ENCODE data around the gene AKAP5. TPM values are rescaled to one million over a fixed set of nuclear protein-coding genes. Genes with fewer than 3 reads are reported as not detected.
A peak's percentile ranks its signal among the peaks of the same experiment; 100 is the strongest.

AKAP5 gene, protein sequence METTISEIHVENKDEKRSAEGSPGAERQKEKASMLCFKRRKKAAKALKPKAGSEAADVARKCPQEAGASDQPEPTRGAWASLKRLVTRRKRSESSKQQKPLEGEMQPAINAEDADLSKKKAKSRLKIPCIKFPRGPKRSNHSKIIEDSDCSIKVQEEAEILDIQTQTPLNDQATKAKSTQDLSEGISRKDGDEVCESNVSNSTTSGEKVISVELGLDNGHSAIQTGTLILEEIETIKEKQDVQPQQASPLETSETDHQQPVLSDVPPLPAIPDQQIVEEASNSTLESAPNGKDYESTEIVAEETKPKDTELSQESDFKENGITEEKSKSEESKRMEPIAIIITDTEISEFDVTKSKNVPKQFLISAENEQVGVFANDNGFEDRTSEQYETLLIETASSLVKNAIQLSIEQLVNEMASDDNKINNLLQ
- total RNA-seq (2014; rRNA removed; shearing (Covaris generic)) (3.2 and 3.4 TPM in 2 replicates), polyA plus RNA-seq (2016; fragmentation: Nextera tagmentation; extraction: Ambion mirVana) (1.0 and 1.2 TPM in 2 replicates)
- long read RNA-seq, full-length matches to known transcripts: 1 of 1 reads
- long read RNA-seq, partial matches to known transcripts: 0 of 1 reads
- long read RNA-seq, other reads (novel, unspliced or antisense): 0 of 1 reads

DNA sequence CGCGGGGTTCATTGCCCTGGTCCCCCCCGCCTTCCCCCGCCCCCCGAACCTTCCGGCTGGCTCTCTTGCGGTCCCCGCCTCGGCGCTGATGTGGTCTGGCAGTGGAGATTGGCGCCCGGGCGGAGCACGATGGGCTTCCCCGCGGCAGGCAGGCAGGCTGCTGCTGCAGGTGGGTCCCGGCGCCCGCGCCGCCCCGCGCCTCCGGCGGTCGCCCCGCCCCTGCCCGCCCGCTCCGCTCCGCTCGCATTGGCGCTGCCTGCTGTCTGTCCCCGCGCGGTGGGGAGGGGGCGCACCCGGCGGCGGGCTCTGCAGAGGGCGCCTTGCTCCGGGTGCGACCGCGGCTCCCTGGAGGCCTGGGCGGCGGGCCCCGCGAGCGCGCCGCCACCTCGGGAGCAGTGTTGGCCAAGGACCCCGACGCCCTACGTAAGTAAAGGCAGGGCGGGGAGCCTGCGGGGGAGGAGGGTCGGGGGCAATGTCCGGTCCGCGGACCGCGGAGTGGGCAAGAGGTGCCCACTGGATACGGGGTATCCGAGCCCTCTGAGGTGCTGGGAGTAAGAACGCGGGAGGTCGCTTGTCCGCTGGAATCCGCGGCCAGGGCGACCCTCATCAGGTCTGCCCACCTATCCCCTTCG, at the start of gene AKAP5:
Gene AKAP5, plus strand, starts transcription at position 309 of the 632 bp plus-strand sequence. CDS start 2,896 bp downstream, outside the sequence.
- ATAC-seq (peak; percentile 95), DNase-seq (ENCODE audit: low spot score) (peak; percentile 91)
- H3K9me2 ChIP-seq (ENCODE audit: insufficient read depth): no peaks in the 10 kb centered on the region
- no peaks in the 10 kb centered on the region for H3K36me3 ChIP-seq (ENCODE audit: insufficient read depth)
- peaks cover 9% of the 10 kb centered on the region for H3K36me3 Mint-ChIP-seq (ENCODE audit: low read depth)
- H3K4me3 ChIP-seq: peak within 1 kb of the TSS; percentile 90
- peak within 1 kb of the TSS; percentile 75 for H3K4me3 Mint-ChIP-seq
- H3K4me1 Mint-ChIP-seq: peaks cover 11% of the 10 kb centered on the region; the same call in 2 of the 3 replicates
- H3K27ac ChIP-seq (ENCODE audit: low read depth): peak within 1 kb of the TSS; percentile 55
- peak within 1 kb of the TSS; percentile 93 for H2AFZ ChIP-seq
- H3K27me3 Mint-ChIP-seq (ENCODE audit: insufficient read depth, low read depth, poor library complexity): peaks cover 5% of the 10 kb centered on the region
- TF ChIP-seq, protein P1, sequence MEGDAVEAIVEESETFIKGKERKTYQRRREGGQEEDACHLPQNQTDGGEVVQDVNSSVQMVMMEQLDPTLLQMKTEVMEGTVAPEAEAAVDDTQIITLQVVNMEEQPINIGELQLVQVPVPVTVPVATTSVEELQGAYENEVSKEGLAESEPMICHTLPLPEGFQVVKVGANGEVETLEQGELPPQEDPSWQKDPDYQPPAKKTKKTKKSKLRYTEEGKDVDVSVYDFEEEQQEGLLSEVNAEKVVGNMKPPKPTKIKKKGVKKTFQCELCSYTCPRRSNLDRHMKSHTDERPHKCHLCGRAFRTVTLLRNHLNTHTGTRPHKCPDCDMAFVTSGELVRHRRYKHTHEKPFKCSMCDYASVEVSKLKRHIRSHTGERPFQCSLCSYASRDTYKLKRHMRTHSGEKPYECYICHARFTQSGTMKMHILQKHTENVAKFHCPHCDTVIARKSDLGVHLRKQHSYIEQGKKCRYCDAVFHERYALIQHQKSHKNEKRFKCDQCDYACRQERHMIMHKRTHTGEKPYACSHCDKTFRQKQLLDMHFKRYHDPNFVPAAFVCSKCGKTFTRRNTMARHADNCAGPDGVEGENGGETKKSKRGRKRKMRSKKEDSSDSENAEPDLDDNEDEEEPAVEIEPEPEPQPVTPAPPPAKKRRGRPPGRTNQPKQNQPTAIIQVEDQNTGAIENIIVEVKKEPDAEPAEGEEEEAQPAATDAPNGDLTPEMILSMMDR (conservative IDR thresholded peaks at IDR 0.05; ENCODE audit: low read depth in 2 of 2): peak in 1 of 2 experiments; percentile 28; a peak in 1 of 4 replicates
- no peak for TF ChIP-seq EZH2phosphoT487 (IDR thresholded peaks at IDR 0.05; ENCODE audit: unreplicated experiment)
- peak; percentile 39; the same call in 1 of the 2 replicates for TF ChIP-seq CREB1 (CRISPR knock-in tag; IDR thresholded peaks at IDR 0.05; ENCODE audit: low read depth)
- peaks cover 11% of the 10 kb centered on the region; the same call in 1 of the 2 replicates for H3K27me3 ChIP-seq (ENCODE audit: insufficient read depth)
- H3K9me3 Mint-ChIP-seq: no peaks in the 10 kb centered on the region
- H3K79me2 ChIP-seq (replicated peaks; ENCODE audit: insufficient read depth): no peaks in the 10 kb centered on the region
- H4K20me1 ChIP-seq (replicated peaks; ENCODE audit: insufficient read depth): no peaks in the 10 kb centered on the region
- H3K27ac Mint-ChIP-seq: no peak within 1 kb of the TSS
- H3F3A ChIP-seq (replicated peaks; ENCODE audit: low read depth): peaks cover 21% of the 10 kb centered on the region; the same call in 1 of the 2 replicates
- H3K4me2 ChIP-seq: peak within 1 kb of the TSS; percentile 92
- H3K4me1 ChIP-seq (ENCODE audit: insufficient read depth): 0 out of 2 replicates have a peak, but pooled peaks cover 4% of the 10 kb centered on the region

DNA sequence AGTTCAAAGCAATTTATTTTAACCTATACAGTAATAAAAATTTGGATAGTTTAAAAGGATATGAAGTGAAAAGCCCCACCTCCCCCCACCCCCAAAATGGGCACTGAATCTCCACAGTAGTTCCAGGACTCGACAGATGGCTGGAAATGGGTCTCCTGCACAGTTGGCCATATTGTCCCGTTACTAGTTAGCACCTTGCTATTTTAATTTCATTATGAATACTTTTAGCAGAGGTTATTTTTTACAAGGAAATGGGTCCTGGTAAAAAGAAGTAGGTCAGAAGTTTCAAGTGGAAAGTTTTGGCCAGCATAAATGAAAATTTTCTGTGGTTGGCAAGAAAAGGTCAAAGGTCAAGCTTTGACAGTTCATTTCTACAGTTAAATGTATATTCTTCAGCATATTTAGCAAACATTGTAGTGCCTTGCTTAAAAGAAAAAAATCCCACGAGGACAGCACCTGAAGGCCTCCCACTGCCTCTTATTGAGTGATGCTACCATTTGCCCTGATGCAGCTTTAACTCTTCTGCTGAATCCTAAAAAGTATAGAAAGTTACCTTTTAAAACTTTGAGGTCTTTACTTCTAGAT, 48.9 kb upstream of the AKAP5 start:
- Histone ChIP-seq H2AFZ (no peak overlapping the region), H3K4me3 (no peak overlapping the region), H3K36me3 (ENCODE audit: insufficient read depth) (peaks cover 66% of the 10 kb centered on the region), H3K27ac (ENCODE audit: low read depth) (no peak overlapping the region), H3K27me3 (ENCODE audit: insufficient read depth) (no peaks in the 10 kb centered on the region), H3K4me2 (no peak overlapping the region), H3K79me2 (replicated peaks; ENCODE audit: insufficient read depth) (peaks cover 7% of the 10 kb centered on the region), H4K20me1 (replicated peaks; ENCODE audit: insufficient read depth) (peaks cover 21% of the 10 kb centered on the region), H3K4me1 (ENCODE audit: insufficient read depth) (no peaks in the 10 kb centered on the region), H3F3A (replicated peaks; ENCODE audit: low read depth) (peaks cover 19% of the 10 kb centered on the region), H3K9me2 (ENCODE audit: insufficient read depth) (no peaks in the 10 kb centered on the region)
- DNase-seq (ENCODE audit: low spot score) (no peak), ATAC-seq (no peak)
- Mint-ChIP-seq H3K36me3 (ENCODE audit: low read depth) (peaks cover 97% of the 10 kb centered on the region), H3K4me3 (no peak overlapping the region), H3K4me1 (no peaks in the 10 kb centered on the region), H3K27ac (no peak overlapping the region), H3K9me3 (no peaks in the 10 kb centered on the region), H3K27me3 (ENCODE audit: insufficient read depth, low read depth, poor library complexity) (peaks cover 2% of the 10 kb centered on the region)
- TF ChIP-seq, protein P2, sequence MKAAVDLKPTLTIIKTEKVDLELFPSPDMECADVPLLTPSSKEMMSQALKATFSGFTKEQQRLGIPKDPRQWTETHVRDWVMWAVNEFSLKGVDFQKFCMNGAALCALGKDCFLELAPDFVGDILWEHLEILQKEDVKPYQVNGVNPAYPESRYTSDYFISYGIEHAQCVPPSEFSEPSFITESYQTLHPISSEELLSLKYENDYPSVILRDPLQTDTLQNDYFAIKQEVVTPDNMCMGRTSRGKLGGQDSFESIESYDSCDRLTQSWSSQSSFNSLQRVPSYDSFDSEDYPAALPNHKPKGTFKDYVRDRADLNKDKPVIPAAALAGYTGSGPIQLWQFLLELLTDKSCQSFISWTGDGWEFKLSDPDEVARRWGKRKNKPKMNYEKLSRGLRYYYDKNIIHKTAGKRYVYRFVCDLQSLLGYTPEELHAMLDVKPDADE (IDR thresholded peaks at IDR 0.05): no peak
- TF ChIP-seq, protein P1 (conservative IDR thresholded peaks at IDR 0.05; ENCODE audit: low read depth in 2 of 2): no peak
- TF ChIP-seq, protein P3, sequence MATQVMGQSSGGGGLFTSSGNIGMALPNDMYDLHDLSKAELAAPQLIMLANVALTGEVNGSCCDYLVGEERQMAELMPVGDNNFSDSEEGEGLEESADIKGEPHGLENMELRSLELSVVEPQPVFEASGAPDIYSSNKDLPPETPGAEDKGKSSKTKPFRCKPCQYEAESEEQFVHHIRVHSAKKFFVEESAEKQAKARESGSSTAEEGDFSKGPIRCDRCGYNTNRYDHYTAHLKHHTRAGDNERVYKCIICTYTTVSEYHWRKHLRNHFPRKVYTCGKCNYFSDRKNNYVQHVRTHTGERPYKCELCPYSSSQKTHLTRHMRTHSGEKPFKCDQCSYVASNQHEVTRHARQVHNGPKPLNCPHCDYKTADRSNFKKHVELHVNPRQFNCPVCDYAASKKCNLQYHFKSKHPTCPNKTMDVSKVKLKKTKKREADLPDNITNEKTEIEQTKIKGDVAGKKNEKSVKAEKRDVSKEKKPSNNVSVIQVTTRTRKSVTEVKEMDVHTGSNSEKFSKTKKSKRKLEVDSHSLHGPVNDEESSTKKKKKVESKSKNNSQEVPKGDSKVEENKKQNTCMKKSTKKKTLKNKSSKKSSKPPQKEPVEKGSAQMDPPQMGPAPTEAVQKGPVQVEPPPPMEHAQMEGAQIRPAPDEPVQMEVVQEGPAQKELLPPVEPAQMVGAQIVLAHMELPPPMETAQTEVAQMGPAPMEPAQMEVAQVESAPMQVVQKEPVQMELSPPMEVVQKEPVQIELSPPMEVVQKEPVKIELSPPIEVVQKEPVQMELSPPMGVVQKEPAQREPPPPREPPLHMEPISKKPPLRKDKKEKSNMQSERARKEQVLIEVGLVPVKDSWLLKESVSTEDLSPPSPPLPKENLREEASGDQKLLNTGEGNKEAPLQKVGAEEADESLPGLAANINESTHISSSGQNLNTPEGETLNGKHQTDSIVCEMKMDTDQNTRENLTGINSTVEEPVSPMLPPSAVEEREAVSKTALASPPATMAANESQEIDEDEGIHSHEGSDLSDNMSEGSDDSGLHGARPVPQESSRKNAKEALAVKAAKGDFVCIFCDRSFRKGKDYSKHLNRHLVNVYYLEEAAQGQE (IDR thresholded peaks at IDR 0.05; ENCODE audit: unreplicated experiment): no peak
- TF ChIP-seq EZH2phosphoT487 (IDR thresholded peaks at IDR 0.05; ENCODE audit: unreplicated experiment) (no peak), CREB1 (CRISPR knock-in tag; IDR thresholded peaks at IDR 0.05; ENCODE audit: low read depth) (no peak)
